ENCODE results near the gene PLIN4. TPM values are rescaled to one million over a fixed set of nuclear protein-coding genes. Genes with fewer than 3 reads are reported as not detected.

PLIN4 gene
- total and polyA plus RNA-seq, 10 donors: 0.27 to 10.2 (median 2.1) TPM

- Histone ChIP-seq H3K27me3 (replicated peaks in 1 of 7) (no peaks in the 10 kb centered on the region), H3K4me3 (no peak overlapping the region), H3K27ac (no peak overlapping the region), H3K36me3 (peaks cover 0 to 78% (median 33%) of the 10 kb centered on the region in 6 donors), H3K4me1 (peaks cover 0 to 9% (median 0%) of the 10 kb centered on the region in 6 donors), H3K9me3 (no peaks in the 10 kb centered on the region)
- intact Hi-C loops (cut with DNase I; ENCODE audit: low total_unique reads): no loop called here
- no peak for DNase-seq
- TF ChIP-seq POLR2AphosphoS5 (IDR thresholded peaks at IDR 0.05) (peak in 1 of 3 donors; percentile 16), POLR2A (IDR thresholded peaks at IDR 0.05) (no peak), CTCF (IDR thresholded peaks at IDR 0.05 in 8 of 11, conservative IDR thresholded peaks at IDR 0.05 in 3 of 11) (no peak)
- WGBS, 5 donors: 95 to 97% (median 96%) methylated on average over 34 of the region's 34 CpGs
Measured at GRCh38 chr19:4505570-4506448, 12.5 kb downstream of the PLIN4 start.

GRCh38 chr19:4504891-4505569 lies 13.3 kb downstream of the PLIN4 start:
- 73 to 92% (median 77%) methylated on average over 9 to 15 of the region's 15 CpGs for whole genome bisulfite sequencing, 5 donors
- H3K36me3 ChIP-seq: peaks cover 0 to 85% (median 40%) of the 10 kb centered on the region in 6 donors
- no peaks in the 10 kb centered on the region for H3K9me3 ChIP-seq
- H3K27ac ChIP-seq: no peak overlapping the region
- H3K4me1 ChIP-seq: peaks cover 0 to 9% (median 0%) of the 10 kb centered on the region in 6 donors
- no peaks in the 10 kb centered on the region for H3K27me3 ChIP-seq (replicated peaks in 1 of 7)
- DNase-seq: no peak
- intact Hi-C loops (cut with DNase I; ENCODE audit: low total_unique reads): no loop called here
- TF ChIP-seq CTCF (IDR thresholded peaks at IDR 0.05 in 8 of 11, conservative IDR thresholded peaks at IDR 0.05 in 3 of 11) (no peak), POLR2A (IDR thresholded peaks at IDR 0.05) (no peak), POLR2AphosphoS5 (IDR thresholded peaks at IDR 0.05) (peak in 1 of 3 donors; percentile 41)
- H3K4me3 ChIP-seq: no peak overlapping the region

GRCh38 chr19:4504297-4504701 lies 14.0 kb downstream of the PLIN4 start:
- peaks cover 0 to 93% (median 47%) of the 10 kb centered on the region in 6 donors for H3K36me3 ChIP-seq
- DNase-seq: no peak

More at GRCh38 chr19:4504297-4504701, 14.0 kb downstream of the PLIN4 start:
- no peaks in the 10 kb centered on the region for H3K27me3 ChIP-seq (replicated peaks in 1 of 7)
- WGBS, 5 donors: 73 to 92% (median 89%) methylated on average over 4 to 23 of the region's 23 CpGs
- no peaks in the 10 kb centered on the region for H3K9me3 ChIP-seq
- peaks cover 0 to 9% (median 0%) of the 10 kb centered on the region in 6 donors for H3K4me1 ChIP-seq
- intact Hi-C loops (cut with DNase I; ENCODE audit: low total_unique reads): no loop called here
- H3K4me3 ChIP-seq: no peak overlapping the region
- no peak overlapping the region for H3K27ac ChIP-seq
- TF ChIP-seq POLR2AphosphoS5 (IDR thresholded peaks at IDR 0.05): peak in 1 of 3 donors; percentile 17
- no peak for TF ChIP-seq CTCF (IDR thresholded peaks at IDR 0.05 in 8 of 11, conservative IDR thresholded peaks at IDR 0.05 in 3 of 11)
